Measurements from ENCODE around the gene TSKS.

The TSKS gene, protein sequence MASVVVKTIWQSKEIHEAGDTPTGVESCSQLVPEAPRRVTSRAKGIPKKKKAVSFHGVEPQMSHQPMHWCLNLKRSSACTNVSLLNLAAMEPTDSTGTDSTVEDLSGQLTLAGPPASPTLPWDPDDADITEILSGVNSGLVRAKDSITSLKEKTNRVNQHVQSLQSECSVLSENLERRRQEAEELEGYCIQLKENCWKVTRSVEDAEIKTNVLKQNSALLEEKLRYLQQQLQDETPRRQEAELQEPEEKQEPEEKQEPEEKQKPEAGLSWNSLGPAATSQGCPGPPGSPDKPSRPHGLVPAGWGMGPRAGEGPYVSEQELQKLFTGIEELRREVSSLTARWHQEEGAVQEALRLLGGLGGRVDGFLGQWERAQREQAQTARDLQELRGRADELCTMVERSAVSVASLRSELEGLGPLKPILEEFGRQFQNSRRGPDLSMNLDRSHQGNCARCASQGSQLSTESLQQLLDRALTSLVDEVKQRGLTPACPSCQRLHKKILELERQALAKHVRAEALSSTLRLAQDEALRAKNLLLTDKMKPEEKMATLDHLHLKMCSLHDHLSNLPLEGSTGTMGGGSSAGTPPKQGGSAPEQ

GRCh38 chr19:49763230-49763629, at the start of gene TSKS:
TSKS (minus strand) TSS chr19:49763306; CDS start chr19:49763247, 59 bp downstream.
- no peak for DNase-seq

GRCh38 chr19:49812452-49812996, 49.4 kb upstream of the TSKS start:
- DNase-seq = no peak

GRCh38 chr19:49811328-49811727, 48.2 kb upstream of the TSKS start:
- DNase-seq = no peak

GRCh38 chr19:49809941-49810389, 46.9 kb upstream of the TSKS start:
- DNase-seq = no peak

- DNase-seq = no peak
Observed at GRCh38 chr19:49809160-49809940, 46.2 kb upstream of the TSKS start.

DNA sequence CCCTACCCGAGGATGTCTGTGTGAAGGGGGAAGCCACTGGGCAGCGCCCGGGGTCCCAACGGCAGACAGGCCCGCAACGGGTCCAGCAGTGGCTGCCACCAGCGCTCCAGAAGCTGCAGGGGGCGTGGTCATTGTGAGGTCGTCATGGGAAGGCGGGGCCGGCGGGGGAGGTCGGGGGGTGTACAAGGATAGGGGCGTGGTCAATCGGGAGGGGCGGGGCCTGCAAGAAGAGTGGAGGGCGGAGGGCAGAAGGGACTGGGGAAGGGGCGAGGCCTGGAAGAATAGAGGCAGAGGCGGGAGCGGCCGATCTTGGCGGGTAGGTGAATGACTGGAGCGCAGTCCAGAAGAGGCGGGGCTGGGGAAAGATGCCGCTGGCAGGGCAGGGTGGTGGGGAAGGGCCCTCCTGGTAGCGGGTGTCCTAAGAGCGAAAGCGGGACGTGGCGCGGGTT, 45.6 kb upstream of the TSKS start:
- no peak for DNase-seq

DNA sequence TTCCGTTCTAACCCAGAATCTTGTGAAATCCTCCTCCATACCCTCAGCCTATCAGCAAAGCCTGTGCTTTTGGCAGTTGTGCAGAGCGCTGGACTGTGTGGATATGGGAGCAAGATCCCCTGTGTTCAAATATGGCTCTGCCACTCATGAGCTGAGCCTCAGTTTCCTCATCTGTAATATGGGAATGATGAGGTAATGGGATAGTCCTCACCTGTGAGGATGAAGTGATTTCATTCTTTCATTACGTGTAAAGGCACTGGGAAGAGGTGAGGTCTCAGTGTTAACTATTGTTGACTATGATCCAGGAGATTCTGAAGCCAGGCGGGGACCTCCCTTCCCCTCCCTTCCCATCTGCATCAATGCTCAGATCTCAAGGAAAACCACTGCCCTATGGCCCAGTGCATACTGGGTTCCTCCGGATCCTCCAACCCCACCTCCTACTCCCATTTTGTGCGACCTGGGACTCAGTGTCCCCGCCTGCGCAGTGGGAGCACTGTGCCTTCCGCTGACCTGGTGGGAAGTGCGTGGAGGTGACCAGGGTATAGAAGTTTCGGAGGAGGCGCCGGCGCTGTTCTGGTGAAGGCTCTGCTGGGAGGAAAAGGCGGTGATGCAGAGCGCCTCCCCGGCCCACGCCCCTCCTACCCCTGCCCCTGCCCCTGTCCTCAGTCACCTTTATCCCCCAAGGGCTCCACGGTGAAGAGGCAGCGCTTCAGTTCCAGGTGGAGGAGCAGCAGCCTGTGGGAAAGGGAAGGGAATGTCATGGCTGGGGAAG, 45.0 kb upstream of the TSKS start:
- DNase-seq = no peak

DNA sequence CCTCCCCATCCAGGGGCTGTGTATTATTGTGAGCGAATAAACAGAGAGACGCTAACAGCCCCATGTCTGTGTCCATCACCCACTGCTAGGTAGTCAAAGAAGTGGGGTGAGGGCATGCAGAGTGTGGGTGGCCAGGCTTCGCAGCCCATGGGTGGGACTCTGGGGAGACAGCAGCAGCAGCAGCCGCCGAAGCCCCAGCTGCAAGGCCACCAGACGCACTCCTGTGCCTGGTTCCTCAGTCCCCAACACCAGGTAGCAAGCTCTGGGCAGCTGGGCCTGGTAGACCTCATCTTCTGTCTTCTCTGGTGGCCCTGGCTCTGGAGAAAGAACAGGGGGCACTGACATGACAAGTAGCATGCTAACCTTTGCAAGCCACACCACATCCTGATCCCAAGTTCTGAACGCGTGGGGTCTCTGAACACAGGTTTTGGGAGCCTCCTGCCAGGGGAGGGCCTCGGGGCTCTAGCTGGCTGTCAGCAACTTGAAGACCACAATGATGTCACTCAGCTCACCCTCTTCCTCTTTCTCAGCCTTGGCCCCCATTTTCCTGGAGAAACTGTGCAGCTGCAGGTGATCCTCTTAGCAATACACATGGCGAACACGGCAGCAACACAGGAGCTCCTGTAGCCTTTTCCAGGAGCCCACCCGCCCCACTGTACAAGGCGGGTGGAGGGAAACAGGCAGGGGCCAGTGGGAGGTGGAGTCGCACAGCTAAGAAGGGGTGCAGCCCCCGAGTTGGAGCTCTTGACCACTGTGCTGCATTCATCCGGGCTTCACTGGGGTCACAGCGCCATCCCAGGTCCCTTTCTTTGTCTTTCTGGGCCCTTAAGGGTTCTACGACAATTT, 44.2 kb upstream of the TSKS start:
- DNase-seq = no peak

GRCh38 chr19:49806620-49806959, 43.5 kb upstream of the TSKS start:
- no peak for DNase-seq

- no peak for DNase-seq
Observed at GRCh38 chr19:49805822-49806619, 42.9 kb upstream of the TSKS start.

- no peak for DNase-seq
Observed at GRCh38 chr19:49803529-49803856, 40.4 kb upstream of the TSKS start.

DNA sequence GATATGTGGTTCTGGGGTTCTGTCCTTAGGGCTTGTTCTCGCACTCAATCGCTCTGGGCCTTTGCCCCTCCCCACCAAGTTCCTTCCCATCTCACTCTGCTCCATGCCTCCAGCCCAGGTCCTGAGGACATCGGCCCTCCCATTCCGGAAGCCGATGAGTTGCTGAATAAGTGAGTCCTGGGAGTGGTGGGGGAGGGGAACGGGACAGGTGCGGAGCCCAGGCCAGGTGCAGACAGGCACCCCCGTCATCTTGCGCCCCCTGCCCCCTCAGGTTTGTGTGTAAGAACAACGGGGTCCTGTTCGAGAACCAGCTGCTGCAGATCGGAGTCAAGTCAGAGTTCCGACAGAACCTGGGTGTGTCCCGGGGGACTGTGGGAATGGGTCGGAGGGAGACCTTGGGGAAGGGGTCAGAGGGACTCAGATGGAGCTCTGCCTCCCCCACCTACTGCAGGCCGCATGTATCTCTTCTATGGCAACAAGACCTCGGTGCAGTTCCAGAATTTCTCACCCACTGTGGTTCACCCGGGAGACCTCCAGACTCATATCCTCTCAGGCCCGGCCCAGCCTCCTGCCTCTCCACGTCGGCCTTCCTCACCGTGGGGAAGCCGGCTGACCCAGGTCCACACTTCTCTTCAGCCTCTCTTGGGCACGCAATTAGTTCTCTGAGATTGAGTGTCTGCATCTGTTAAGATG, 39.9 kb upstream of the TSKS start:
- no peak for DNase-seq

GRCh38 chr19:49801966-49802661, 39.0 kb upstream of the TSKS start:
- peak; percentile 31 to 79 for DNase-seq

DNA sequence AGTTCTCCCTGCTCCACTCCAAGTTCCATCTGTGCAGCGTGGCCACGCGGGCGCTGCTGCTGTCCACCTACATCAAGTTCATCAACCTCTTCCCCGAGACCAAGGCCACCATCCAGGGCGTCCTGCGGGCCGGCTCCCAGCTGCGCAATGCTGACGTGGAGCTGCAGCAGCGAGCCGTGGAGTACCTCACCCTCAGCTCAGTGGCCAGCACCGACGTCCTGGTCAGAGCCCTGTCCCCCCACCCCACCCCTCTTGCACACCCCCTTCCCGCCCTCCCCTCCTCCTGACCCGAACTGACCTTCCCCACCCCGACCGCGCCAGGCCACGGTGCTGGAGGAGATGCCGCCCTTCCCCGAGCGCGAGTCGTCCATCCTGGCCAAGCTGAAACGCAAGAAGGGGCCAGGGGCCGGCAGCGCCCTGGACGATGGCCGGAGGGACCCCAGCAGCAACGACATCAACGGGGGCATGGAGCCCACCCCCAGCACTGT, 38.3 kb upstream of the TSKS start:
- DNase-seq = no peak

DNA sequence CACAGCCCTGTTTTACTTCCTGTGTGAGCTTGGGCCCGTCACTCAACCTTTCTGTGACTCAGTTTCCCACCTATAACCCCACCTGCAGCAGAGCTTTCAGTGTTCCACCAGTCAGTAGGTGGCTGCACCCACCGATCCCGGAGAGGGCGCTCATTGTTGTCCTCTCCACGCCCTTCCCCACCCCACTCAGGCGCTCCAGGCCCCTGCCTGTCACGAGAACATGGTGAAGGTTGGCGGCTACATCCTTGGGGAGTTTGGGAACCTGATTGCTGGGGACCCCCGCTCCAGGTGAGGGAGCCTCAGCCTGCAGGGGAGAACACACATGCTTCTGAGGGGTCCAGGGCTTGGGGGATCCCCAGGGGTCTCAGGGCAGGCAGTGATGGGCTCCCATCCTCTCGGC, 37.7 kb upstream of the TSKS start:
- no peak for DNase-seq

DNA sequence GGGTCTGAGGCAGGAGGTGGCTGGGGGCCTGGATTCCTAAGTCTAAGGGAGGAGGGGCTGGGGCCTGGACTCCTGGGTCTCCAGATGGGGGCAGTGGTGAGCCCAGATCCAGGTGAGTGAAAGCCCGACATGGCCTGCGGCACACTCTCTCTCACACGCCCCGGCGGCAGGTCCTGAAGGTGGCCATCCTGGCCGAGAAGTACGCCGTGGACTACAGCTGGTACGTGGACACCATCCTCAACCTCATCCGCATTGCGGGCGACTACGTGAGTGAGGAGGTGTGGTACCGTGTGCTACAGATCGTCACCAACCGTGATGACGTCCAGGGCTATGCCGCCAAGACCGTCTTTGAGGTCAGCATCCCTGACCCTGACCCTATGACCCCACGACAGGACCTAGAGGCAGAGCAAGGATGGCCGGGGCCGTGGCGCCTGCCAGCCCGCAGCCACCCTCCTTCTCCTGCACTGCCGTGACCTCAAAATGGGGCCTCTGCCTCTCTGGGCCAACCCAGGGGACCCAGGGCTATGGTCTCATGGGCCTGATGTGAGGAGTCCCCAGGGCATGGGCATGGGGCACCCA, 36.8 kb upstream of the TSKS start:
- DNase-seq = no peak

GRCh38 chr19:49799271-49799797, 36.2 kb upstream of the TSKS start:
- DNase-seq = no peak

DNA sequence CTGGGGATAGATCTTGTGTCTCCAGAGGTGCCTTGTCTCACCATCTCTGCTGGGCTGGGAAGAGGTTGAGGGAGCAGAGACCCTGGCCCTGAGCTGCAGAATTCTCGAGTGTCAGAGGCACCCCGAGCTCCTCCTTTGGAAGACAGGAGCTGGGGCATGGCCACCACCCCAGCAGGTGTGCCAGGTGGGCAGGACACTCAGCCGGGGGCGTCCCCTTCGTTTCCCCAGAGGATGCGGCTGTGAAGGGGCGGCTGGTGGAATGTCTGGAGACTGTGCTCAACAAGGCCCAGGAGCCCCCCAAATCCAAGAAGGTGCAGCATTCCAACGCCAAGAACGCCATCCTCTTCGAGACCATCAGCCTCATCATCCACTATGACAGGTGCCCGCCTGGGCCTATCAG, 35.5 kb upstream of the TSKS start:
- no peak for DNase-seq

GRCh38 chr19:49795615-49796014, 32.5 kb upstream of the TSKS start:
- DNase-seq = no peak
